IPS-18c (cell line): ENCODE data around the gene RACK1.
A peak's percentile ranks its signal among the peaks of the same experiment; 100 is the strongest.

ENCODE experiments used
- H3K4me3 ChIP-seq: 2 replicates; pipeline ENCODE4 v1.7.0; 2013; ENCODE audit warnings: low read depth, mild to moderate bottlenecking, low read length, moderate library complexity; ENCODE audit not compliant: insufficient read depth
- H3K9me3 ChIP-seq: one replicate; pipeline ENCODE4 v1.6.1; 2013; ENCODE audit warnings: mild to moderate bottlenecking, low read length, moderate library complexity; ENCODE audit not compliant: control insufficient read depth, insufficient read depth

The RACK1 gene

DNA sequence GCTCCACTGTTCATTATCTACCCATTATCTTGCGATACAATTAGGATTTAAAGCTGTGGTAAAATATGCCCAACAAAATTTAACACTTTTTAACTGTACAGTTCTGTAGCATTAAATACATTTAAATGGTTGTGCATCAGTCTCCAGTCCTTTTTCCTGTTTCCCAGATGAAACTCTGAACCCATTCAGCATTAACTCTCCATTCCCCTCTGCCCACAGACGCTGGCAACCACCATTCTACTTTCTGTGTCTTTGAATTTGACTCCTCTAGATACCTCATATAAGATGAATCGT, 35.8 kb downstream of the RACK1 start:
- no peaks in the 10 kb centered on the region for H3K9me3 ChIP-seq
- no peak overlapping the region for H3K4me3 ChIP-seq

DNA sequence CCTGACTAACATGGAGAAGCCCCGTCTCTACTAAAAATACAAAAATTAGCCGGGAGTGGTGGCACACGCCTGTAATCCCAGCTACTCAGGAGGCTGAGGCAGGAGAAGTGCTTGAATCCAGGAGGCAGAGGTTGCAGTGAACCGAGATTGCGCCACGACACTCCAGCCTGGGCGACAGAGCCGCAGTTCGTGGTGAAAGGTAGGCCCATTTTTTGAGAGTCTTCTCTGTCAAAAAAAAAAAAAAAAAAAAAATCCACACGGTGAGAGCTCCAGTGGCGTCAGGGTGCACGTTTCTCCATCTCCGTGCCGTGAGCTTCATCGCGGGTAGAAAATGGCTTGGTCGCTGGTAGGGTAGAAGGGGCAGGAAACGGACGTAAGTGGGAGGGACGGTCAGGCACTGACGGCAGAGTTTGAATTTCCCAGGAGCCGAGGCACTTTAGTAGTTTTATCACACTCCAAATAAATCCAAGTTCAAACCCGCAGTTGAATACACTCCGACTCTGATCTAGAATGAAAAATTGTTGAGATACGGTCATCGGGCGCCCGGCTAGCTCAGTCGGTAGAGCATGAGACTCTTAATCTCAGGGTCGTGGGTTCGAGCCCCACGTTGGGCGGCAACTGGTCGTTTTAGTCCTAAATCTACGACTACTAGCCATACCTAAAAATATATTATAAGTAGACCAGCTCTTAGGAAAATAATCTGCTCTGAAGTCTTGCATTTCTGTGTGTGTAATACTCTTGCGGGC, 36.3 kb downstream of the RACK1 start:
- Histone ChIP-seq H3K9me3 (no peaks in the 10 kb centered on the region), H3K4me3 (peak overlapping the region; percentile 46; the same call in 1 of the 2 replicates)

DNA sequence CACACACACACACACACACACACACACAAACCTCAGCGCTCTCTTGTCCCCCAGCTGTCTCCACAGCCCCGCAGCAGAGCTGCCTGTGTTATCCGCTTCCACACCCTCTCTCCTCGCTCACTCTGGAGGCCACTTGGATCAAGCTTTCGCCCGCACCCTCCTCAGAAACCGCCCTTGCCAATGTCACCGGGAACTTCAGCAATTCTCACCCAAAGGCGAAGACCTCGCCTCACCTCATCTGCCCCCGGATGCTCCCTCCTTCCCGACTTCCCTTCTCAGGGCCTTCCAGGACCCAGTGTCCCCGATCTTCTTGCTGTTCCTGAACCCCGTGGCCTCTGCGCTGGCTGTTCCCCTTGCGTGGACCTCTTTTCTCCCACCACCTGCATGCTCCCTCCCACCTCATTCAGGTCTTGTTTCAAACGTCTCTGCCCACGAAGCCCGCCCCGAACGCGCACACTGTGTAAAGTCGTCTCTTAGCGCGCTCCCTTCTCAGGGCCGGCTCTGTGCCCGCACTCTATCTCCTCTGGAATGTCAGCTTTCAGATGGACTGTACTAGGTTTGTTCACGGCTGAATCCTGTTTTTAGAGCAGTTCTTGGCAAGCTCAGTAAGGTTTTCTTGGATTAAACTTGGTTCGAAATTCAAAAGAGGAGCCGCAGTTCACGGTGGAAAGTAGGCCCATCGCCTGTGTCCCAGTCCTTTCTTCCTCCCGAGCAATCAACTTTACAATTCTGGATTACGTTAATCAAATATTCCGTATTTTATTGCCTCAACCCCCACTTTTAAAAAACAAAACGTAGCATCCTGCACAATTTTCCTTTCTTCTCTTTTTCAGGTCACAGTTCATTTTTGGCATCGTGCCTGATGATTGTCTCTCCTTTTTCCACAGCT, 37.7 kb downstream of the RACK1 start:
- peak overlapping the region; percentile 71 for H3K4me3 ChIP-seq
- no peaks in the 10 kb centered on the region for H3K9me3 ChIP-seq

DNA sequence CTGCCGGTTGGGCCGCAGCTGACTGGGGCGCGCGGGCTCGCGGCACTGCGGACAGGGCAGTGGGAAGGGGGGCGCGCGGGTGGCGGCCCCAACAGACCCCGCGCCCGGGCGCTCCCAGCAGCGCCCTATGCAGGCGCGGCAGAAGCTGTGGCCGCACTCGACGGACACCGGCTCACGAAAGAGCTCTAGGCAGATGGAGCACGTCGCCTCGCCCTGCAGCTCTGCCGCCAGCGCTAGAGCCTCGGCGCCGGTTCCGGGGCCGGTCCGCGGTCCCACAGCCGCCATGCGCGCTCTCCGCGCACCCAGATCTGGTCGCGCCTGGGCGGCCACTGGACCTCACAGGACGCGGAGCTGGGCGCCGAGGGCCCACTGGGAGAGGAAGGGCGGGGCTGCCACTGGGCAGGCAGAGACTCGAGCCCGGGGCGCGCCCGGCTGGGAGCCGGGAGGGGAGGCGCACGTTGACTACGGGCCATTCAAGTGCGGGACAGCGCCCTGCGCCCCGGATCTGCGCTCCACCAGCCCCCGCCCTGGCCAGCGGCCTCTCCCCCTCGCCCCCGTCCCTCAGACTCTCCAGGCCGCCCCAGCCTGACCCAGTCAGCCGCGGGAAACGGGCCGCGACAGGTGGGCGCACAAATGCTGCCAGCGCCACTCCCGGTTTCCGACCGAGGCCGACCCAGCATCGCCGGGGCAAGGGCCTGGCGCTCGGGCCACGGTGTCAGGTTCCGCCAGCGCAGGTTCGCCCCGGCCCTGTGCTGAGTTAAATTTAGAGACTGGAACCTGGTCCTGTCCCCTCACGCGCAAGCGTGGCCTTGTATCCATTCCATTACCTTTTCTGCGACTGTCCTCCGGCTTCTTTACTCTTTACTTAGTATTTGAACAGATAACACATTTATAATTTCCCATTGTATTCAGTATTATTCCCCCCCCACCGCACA, 38.6 kb downstream of the RACK1 start, which contains the start of gene TRIM7:
Gene TRIM7 (minus strand): TSS at position 371 of the 935 bp plus-strand sequence. CDS start 86 bp downstream, at position 285.
- Histone ChIP-seq H3K4me3 (peak within 1 kb of the TSS; percentile 71), H3K9me3 (no peaks in the 10 kb centered on the region)

DNA sequence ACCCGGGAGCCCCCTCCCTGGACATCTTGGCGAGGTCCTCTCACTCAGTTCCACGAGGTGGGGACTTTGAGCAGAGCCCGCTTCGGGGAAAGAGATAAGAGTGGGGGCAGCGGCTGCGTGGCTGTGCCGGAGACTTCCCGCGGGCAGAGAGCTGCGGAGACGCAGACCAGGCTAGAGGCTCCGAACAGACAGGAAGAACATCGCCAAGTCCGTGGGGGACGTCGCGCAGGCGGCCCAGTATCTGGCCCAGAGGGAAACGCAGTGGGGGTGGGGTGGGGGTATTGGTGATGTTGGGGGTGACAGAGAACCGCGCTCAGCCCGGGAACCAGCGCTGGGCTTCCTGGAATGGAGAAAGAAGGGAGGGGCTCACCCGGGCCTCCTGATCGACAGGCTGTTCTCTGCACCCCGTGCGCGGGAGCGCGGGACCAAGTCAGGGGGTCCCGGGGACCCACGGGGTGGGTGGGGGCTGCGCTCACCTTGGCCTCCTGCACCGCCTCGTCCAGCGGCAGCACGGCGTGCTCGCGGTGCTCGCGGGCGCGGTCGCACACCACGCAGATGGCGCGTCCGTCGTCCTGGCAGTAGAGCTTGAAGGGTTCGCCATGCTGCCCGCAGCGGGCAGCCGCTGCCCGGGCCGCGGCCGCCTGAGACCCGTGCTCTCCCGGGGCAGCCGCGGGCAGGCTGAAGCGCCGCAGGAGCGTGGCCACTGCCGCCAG, 39.4 kb downstream of the RACK1 start:
- no peaks in the 10 kb centered on the region for H3K9me3 ChIP-seq
- H3K4me3 ChIP-seq: peak overlapping the region; percentile 71

DNA sequence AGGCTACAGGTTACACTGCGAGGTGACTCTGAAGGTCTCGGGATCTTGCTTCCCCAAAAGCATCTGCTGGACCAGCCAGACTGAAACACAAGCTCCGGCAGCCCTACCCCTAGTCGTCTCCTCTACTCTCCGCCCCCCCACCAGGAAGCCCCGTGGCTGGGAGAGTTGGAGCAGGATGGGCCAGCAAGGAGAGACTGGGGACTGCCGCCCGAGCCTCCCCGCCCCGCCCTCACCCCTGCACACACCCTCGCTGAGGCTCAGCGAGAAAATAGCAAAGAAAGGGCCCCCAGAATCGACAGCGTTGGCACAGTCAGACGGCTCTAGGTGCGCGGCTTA, 40.0 kb downstream of the RACK1 start:
- H3K4me3 ChIP-seq: peak overlapping the region; percentile 71
- H3K9me3 ChIP-seq: no peaks in the 10 kb centered on the region

DNA sequence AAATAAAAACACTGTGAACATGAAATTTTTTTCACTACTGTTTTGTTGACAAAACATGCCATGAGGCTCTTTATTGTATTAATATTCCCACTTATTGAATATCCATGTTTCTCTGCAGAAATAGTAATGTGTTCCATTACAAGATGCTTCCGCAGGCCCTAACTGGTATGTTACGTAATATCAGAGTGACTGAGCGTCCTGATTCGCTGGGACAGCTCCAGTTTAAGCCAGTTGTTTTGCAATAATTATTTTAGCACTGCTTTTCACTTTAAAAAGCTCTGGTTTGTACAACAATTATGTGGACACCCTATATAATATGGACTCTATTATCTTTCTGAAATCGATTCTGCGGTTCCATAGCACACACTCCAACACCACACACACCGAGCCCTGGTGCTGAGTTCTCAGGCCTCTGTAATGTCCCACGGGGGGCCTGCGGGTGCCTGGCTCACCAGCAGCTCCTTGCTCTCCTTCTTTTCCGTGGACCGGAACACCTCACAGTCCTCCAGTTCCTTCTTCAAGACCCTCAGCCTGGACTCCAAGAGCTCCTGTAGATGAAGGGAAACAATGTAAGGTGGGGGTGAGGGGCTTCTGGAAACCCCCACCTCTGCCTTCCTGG, 40.5 kb downstream of the RACK1 start:
- Histone ChIP-seq H3K4me3 (no peak overlapping the region), H3K9me3 (no peaks in the 10 kb centered on the region)

DNA sequence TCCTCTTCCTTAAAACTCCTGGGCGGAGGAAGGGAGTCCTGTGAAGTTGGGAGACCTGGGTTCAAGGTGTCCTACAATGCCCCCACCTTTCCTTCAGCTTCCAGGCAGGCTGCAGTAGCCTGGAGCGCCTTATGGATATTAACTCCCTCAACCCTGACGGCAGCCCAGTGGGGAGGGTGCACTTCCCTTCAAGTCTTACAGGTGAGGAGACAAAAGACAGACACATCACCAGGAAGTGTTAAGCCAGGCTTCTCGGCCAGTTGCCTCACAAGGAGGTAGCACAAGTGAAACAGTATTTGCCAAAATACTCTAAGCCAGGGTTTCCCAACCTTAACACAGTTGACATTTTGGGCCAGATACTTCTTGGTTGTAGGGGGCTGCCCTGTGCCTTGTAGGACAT, 42.9 kb downstream of the RACK1 start:
- no peak overlapping the region for H3K4me3 ChIP-seq
- no peaks in the 10 kb centered on the region for H3K9me3 ChIP-seq

DNA sequence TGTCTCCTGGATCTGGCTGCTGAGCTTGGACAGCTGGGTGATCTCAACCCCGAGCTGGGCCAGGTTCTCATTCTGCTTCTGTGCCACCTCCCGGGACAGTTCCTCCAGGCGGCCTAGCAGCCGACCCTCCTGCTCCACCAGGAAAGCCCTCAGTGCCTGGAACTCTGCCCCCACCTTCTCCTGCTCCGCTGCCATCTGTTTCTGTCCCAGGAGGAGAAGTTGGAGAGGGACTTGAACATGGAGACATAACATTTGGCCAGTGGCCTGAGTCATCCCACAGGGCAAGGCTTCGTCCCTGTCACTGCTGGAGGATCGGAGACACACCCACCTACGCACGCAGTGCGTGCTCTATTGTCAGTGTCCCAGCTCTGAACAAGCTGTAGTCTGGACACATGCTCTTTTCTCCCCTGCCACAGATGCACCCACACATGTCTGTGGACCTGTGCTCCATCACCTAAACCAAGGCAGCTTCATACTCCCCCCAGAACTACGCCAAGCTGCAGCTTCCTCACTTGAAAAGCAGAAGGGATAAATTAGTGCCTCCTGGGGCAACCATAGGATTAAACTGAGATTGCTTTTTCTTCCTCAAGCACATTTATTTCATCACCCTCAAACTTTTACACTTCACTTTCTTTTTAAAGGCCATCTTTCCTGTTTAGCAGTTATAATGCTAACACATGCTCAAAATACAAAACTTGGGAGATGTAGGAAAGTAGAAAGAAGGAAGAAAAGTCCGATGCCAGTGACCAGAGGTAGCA, 43.6 kb downstream of the RACK1 start:
- Histone ChIP-seq H3K4me3 (no peak overlapping the region), H3K9me3 (no peaks in the 10 kb centered on the region)

DNA sequence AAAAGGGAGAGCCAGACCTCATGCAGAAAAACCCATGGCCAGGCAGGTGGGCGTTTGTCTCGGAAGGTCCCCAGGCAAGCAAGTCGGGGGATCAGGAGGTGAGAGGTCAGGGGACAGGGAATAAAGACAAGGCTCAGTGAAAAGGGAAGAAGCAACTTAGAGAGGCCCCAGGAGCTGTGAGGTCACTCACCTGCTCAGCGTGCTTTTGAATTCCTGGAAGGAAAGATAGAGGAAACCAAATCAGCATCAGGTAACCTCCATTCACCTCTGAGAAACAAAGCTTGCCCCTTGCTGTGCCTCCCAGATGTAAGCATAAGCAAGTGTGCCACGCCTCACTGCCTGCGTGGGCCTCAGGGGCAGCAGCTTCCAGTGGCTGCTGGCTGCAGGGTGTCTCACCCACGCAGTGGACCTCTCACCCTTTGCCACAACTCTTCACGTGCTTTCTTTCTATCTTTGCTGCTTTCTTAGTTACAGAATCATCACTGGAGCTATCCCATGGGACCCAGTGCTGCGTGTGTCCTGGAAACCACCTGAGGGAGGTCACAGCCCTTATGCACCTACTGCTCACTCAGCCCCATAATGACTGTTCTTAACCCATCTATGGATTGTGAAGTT, 44.7 kb downstream of the RACK1 start:
- H3K9me3 ChIP-seq: no peaks in the 10 kb centered on the region
- H3K4me3 ChIP-seq: peak overlapping the region; percentile 16; the same call in 1 of the 2 replicates

DNA sequence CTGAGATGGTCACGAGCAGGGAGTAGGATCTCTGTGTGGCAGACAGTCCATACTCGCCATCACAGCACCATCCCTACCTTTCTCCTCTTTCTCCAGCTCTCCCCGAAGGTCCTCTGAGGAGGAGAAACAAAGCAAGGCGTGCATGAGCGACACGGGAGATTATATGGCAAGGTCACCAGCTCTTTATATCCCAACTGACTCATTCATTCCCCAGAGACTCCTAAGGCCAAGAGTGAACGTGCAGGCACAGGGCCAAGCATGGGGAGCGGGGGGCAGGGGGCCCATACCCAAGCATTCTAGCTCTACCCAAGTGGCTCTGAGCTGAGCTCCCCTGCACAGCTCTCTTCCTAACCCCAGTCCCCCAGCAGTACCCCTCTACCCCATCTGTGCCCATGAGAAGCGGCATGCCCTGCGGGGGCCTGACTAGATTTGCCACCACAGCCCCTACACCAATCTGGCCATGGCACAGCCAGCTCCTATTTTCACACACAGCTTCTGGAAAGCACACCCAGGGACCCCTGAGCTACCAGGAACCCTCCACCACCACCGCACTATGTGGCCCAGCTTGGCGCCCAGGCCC, 45.5 kb downstream of the RACK1 start:
- H3K4me3 ChIP-seq: peak overlapping the region; percentile 16; the same call in 1 of the 2 replicates
- H3K9me3 ChIP-seq: no peaks in the 10 kb centered on the region

DNA sequence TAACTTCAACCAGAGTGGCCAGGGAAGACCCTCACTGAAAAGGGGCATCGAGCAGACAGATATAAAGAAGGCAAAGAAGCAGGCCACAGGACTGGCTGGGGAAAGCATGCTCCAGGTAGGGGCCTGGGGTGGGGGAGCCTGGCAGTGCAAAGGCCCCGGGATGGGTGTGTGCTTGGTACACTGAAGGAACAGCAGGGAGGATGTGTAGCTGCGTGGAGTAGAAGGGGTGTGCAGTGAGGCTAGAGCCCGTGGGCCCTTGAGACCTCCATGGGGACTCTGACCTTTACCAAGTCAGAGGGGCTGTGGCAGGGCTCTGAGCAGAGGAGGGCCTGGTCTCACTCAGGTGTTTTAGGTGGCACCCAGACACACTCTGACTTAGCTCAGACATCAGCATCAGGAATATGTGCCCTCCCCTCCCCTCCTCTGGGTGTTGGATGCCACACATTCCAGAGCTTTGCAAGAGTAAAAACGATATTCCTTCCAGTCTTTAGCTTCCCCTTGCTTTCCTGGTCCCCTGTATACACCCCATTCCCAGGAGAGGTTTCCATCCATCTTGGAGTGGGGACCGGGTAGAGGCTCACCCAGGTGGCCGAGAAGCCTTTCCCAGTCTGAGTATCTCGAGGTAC, 46.3 kb downstream of the RACK1 start:
- H3K9me3 ChIP-seq: no peaks in the 10 kb centered on the region

DNA sequence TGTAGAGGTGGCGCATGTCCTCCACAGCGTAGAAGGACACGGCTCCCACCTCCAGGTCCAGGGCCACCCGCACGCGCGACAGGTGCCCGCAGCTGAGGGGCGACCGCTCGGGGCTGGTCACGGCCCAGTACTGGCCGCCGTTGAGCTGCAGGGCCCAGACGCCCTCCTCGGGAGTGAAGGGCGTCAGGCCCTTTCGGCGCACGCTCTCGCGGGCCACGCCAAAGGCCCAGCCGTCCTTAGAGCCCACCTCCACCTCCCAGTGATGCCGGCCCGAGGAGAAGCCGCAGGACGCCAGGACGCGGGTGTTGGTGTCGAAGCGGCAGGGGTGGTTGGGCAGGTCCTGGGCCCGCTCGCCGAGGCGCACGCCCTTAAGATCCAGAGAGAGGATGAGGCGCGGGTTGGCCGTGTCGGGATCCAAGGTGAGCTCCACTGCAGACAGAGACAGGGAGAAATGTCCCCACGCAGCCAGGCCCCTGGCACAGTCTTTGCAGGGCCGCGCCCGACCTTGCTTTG, 48.4 kb downstream of the RACK1 start:
- H3K4me3 ChIP-seq: no peak overlapping the region

More for the DNA sequence above, 46.3 kb downstream of the RACK1 start:
- H3K4me3 ChIP-seq: no peak overlapping the region

DNA sequence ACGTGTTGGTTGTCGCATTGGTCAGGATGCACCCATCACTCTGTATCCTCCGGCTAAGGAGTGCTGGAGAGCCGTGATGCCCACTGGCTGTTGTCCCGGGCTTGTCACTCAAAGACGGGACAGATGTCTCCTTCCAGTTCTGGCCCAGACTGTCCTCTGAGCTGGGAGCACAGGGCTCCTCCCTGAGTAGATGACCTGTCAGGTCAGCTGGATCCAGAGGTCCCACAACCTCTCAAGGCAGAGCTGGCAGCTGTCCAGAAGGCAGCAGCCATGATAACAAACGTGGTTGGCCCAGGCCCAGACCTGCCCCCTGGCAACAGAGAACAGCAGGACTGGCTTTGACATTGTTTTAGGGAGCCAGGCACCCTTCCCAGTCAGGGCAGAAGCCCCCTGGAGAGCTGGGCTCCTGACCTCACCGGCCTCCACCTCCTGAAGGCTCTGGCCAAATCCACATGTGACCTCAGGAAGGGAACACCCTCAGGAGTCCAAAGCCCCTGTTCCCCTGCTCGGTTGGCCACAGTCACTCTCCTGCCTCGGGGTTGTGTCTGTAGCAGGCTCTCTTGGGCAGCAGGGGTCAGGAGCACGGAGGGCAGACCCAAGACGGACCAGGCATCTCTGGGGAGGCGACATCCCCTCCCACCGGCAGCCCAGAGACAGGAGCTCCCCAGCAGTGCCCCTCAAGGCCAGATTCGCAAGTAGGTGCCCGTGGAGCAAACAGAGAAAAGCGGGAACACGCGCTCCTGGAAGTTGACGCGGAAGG, 49.0 kb downstream of the RACK1 start:
- Histone ChIP-seq H3K9me3 (no peaks in the 10 kb centered on the region), H3K4me3 (no peak overlapping the region)

More for the DNA sequence above, 48.4 kb downstream of the RACK1 start:
- no peaks in the 10 kb centered on the region for H3K9me3 ChIP-seq
